GM20431 (cell line): ENCODE measurements around the gene EPHA1.

Experiments used
- in situ Hi-C: fragments of 300-500 bp; cut with MseI, MboI; formaldehyde crosslinking; loops from one replicate; pipeline ENCODE4 v1.15.0; 2020; ENCODE audit warnings: low sequenced_read_pairs; ENCODE audit not compliant: unreplicated experiment

Gene EPHA1

GRCh38 chr7:143358626-143359025 is 50.0 kb downstream of the EPHA1 start:
- in situ Hi-C loops, result no loop called here

- in situ Hi-C loops, result no loop called here
These were observed 52.1 kb downstream of the EPHA1 start for GRCh38 chr7:143356414-143357050.

GRCh38 chr7:143355450-143356385 is 52.9 kb downstream of the EPHA1 start:
- in situ Hi-C loops, result no loop called here

DNA sequence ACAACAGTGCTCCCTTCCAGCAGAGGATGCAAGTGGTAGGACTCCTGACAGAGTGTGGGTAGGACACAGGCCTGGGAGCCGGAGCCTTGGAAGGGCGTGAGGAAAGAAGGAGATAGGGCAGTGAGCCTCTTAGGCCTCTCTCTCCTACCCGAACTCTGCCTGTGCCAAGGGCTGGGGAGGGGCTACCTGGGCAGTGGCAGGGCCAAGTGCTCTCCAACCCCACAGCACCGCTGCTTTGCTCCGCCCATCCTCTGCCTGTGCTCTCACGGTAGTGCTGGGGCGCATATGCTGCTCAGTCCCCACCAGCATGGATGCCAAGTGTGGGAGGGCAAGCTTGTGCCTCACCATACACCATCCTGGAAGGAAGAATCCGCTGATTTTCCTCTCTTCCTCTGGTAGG is 53.7 kb downstream of the EPHA1 start:
- in situ Hi-C loops, result no loop called here

DNA sequence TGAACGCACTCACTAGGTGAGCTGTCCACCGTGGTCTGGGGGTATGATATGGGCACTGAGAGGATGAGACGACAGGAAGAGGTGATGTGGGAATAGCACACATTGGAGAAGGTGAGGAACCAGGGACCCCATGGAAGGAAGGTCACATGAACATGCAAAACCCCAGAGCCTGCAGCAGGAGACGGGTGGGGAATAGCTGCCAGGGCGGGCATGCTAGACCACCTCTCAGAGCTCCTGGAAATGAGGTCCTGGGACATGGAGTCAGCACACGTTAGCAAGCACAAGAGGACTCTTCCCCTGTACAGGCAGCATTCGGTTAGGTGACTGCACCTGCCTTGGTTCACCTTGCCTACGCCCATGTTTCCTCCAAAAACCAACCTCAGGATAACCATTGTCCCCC is 54.3 kb downstream of the EPHA1 start:
- in situ Hi-C loops, result no loop called here

DNA sequence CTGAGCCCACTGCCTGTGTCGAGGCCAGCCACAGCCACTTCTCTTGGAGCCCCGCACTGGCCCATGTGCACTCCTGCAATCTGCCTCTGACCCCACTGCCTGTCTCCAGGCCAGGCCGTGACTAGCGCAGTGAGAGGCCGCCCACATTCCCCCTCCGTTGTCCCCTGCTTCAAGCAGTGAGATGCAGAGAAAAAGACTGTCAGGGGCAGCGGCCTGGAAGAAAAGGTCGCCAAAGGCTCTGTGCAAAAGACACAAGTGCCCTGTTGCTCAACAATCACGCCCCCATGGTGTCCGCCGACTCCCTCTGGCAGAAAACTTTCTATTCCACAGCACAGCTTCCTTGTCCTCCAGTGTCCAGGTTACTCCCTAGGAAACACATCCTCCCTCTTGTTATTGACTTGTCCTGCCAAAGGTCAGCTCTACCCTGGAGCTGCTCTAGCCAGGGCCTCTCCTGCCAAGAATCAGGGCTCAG is 56.1 kb downstream of the EPHA1 start:
- in situ Hi-C loops, result no loop called here

- in situ Hi-C loops, result no loop called here
These were observed 57.1 kb downstream of the EPHA1 start for GRCh38 chr7:143351574-143351973.

GRCh38 chr7:143351060-143351459 is 57.6 kb downstream of the EPHA1 start:
- in situ Hi-C loops, result no loop called here

DNA sequence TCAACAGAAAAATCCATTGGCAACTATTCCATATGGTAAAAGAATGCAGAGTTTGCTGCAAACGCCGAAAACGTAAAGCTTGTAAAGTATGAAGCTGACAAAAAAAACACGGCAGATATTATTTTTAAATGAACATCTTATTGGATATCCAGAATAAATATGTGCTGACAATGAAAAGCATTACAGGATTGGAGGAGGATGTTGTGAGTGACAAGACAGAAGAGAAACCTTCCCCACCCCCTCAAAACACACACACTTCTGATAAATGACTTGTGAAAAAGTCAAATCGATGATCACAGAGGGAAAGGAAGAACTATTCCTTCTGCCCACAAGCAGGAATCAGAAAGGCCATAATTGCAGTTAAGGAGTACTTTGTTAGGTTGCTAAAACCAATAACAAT is 60.7 kb downstream of the EPHA1 start:
- in situ Hi-C loops, result no loop called here

DNA sequence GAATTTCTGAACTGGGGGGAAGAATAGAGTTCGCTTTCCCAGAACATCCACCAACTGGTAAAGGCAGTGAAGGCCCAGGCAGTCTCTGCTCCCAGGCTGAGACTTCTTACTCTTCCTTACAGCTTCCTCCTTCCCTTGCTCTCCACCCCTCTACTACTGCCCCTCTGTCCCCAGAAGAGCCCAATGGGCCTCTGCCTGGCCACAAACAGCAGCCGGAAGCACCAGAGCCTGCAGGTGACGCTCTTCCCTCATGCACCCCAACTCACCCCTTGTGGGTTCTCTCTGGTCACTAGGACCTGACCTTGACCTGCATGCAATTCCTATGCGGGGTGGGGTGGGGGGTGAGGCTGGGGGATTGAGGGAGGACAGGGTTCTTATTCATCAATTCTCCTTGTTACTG is 62.6 kb downstream of the EPHA1 start:
- in situ Hi-C loops, result no loop called here

GRCh38 chr7:143345428-143345900 is 63.2 kb downstream of the EPHA1 start:
- in situ Hi-C loops, result no loop called here

DNA sequence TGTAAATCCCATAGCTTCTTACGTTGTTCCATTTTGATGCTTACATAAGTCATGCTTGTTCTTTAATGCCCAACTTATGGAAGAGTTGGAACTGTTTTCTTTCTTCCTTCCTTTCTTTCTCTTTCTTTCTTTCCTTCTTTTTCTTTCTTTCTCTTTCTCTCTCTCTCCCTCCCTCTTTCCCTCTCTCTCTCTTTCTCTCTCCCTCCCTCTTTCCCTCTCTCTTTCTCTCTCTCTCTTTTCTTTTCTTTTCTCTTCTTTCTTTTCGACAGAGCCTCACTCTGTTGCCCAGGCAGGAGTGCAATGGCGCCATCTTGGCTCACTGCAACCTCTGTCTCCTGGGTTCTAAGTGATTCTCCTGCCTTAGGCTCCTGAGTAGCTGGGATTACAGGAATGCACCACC is 65.1 kb downstream of the EPHA1 start:
- in situ Hi-C loops, result no loop called here

GRCh38 chr7:143341842-143342241 is 66.8 kb downstream of the EPHA1 start:
- in situ Hi-C loops, result no loop called here
